ENCODE measurements around the gene ALDH1B1.

- no peak for TF ChIP-seq POLR2A (IDR thresholded peaks at IDR 0.05; ENCODE audit: extremely low read depth, insufficient read length)
- TF ChIP-seq CTCF (IDR thresholded peaks at IDR 0.05; ENCODE audit: low read depth, low read length) = no peak
These were observed 1.7 kb upstream of the ALDH1B1 start for GRCh38 chr9:38390851-38391250.
